ENCODE data around the gene HTR2C.
A peak's percentile ranks its signal among the peaks of the same experiment; 100 is the strongest.

The HTR2C gene

DNA sequence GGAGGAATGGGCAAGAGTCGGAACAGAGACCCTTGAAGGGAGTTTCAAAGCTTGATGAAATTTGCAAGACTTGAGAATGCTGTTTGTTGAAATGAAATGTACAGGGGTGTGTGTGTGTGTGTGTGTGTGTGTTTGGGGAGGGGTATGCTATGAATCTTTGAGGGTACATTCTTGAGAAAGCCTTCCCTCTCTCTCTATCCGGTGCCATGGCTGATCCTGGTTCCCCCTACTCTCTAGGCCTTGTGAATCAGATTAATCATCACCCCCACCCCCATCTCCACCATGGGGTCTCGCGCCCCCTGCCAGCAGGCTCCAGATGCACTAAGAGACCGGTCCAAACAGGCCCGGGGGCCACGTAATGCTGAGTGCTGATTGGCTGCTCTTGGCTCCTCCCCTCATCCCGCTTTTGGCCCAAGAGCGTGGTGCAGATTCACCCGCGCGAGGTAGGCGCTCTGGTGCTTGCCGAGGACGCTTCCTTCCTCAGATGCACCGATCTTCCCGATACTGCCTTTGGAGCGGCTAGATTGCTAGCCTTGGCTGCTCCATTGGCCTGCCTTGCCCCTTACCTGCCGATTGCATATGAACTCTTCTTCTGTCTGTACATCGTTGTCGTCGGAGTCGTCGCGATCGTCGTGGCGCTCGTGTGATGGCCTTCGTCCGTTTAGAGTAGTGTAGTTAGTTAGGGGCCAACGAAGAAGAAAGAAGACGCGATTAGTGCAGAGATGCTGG, at the start of gene HTR2C:
HTR2C (plus strand) TSS at position 441 of the 729 bp plus-strand sequence. CDS start 142,851 bp downstream, outside the sequence.
- no peak for TF ChIP-seq Cebpa-rat (IDR thresholded peaks at IDR 0.05)
- Histone ChIP-seq H3K36me3 (no peaks in the 10 kb centered on the region), H3K27me3 (peaks cover 70 to 98% (median 95%) of the 10 kb centered on the region in 11 experiments), H3K4me1 (no peaks in the 10 kb centered on the region), H3K9me3 (replicated peaks in 1 of 11) (peaks cover 20 to 48% (median 39%) of the 10 kb centered on the region in 11 experiments), H3K4me2 (no peak within 1 kb of the TSS), H3K27ac (no peak within 1 kb of the TSS), H4K20me1 (peaks cover 0 to 5% (median 0%) of the 10 kb centered on the region in 11 experiments; a peak in 1 of 22 replicates), H3K4me3 (no peak within 1 kb of the TSS), H3K9ac (no peak within 1 kb of the TSS)

DNA sequence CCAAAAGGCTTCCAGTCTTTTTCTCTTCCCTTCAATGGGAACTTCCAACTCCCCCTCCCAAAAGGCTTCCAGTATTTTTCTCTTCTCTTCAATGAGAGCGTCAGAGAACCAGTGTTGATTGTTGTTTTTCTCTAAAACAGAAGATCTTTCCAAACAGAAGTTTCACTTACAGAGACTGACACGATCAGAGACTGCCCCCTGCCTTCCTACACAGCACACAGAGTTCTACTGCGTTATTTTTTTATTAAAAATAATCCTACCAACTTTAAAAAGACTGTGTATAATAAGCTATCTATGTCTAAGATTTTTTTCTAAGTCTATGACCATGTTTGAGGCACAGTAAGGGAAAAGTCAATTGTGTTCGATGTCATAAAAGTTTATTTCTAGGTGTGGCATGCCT, 3.5 kb upstream of the HTR2C start:
- Histone ChIP-seq H3K9ac (no peak overlapping the region), H3K4me3 (no peak overlapping the region), H3K36me3 (no peaks in the 10 kb centered on the region), H3K4me1 (no peaks in the 10 kb centered on the region), H3K27ac (no peak overlapping the region), H3K9me3 (replicated peaks in 1 of 11) (peaks cover 20 to 42% (median 35%) of the 10 kb centered on the region in 11 experiments), H3K27me3 (peaks cover 80 to 97% (median 92%) of the 10 kb centered on the region in 11 experiments), H4K20me1 (peaks cover 0 to 5% (median 0%) of the 10 kb centered on the region in 11 experiments; a peak in 1 of 22 replicates), H3K4me2 (no peak overlapping the region)
- no peak for TF ChIP-seq Cebpa-rat (IDR thresholded peaks at IDR 0.05)

DNA sequence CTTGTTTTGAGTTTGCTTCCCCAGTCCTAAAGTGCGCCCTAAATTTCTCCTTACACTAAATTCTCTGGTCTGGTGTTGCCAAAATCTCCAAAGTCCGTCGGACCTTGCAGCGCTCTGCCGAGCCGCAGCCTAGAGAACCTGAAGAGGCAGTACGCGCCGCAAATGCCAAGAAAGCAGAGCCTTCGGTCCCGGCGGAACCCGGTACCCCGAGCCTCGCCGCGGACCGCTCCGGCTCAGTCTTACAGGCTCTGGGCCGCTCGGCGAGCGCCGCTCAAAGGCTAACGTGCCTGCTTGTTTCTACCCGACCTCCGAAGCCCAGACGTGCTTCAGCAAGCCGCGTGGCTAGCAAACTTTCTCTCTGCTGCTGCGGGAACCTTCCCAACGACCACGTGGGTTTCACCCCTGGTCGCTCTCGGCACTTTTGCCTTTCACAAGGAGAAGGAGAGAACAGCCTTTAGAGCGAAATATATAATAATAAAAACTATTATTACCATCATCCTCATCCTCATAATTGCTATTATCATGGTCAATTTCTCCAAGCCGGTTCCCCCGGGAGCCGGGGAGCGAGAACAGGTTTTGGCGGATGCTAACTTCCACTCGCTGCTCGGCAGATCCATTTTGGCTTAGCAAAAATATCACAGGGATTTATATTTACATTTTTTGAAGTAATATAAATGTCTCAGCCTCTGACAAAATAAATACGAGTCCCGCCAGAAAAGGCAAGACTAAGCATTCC, 2.2 kb upstream of the HTR2C start:
- no peaks in the 10 kb centered on the region for H3K36me3 ChIP-seq
- no peak overlapping the region for H3K27ac ChIP-seq
- H3K4me2 ChIP-seq: no peak overlapping the region
- peaks cover 0 to 5% (median 0%) of the 10 kb centered on the region in 11 experiments; a peak in 1 of 22 replicates for H4K20me1 ChIP-seq
- no peak for TF ChIP-seq Cebpa-rat (IDR thresholded peaks at IDR 0.05)
- peaks cover 20 to 48% (median 39%) of the 10 kb centered on the region in 11 experiments for H3K9me3 ChIP-seq (replicated peaks in 1 of 11)
- no peaks in the 10 kb centered on the region for H3K4me1 ChIP-seq
- peaks cover 84 to 100% (median 96%) of the 10 kb centered on the region in 11 experiments for H3K27me3 ChIP-seq
- no peak overlapping the region for H3K4me3 ChIP-seq
- H3K9ac ChIP-seq: no peak overlapping the region

DNA sequence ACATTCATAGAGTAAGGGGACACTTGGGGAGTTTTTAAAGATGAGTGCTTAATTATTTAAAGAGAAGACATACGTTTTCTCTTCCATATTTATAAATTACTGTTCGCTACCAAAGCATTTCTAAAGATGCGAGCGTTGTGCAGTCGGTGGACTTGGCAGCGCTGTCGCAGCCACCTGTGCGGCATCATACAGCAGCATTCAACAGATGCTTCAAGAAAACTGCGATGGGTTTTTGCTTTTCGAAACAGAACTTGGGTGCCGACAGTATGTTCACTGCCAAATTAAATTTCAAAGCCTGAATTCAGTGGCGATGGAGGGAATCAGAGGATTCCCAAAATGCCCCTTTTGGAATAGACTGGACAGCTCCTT, 1.6 kb upstream of the HTR2C start:
- Histone ChIP-seq H3K4me3 (no peak overlapping the region), H4K20me1 (peaks cover 0 to 5% (median 0%) of the 10 kb centered on the region in 11 experiments; a peak in 1 of 22 replicates), H3K9ac (no peak overlapping the region), H3K36me3 (no peaks in the 10 kb centered on the region), H3K4me2 (no peak overlapping the region), H3K9me3 (replicated peaks in 1 of 11) (peaks cover 20 to 48% (median 39%) of the 10 kb centered on the region in 11 experiments), H3K27ac (no peak overlapping the region), H3K27me3 (peaks cover 84 to 100% (median 96%) of the 10 kb centered on the region in 11 experiments), H3K4me1 (no peaks in the 10 kb centered on the region)
- TF ChIP-seq Cebpa-rat (IDR thresholded peaks at IDR 0.05): no peak

DNA sequence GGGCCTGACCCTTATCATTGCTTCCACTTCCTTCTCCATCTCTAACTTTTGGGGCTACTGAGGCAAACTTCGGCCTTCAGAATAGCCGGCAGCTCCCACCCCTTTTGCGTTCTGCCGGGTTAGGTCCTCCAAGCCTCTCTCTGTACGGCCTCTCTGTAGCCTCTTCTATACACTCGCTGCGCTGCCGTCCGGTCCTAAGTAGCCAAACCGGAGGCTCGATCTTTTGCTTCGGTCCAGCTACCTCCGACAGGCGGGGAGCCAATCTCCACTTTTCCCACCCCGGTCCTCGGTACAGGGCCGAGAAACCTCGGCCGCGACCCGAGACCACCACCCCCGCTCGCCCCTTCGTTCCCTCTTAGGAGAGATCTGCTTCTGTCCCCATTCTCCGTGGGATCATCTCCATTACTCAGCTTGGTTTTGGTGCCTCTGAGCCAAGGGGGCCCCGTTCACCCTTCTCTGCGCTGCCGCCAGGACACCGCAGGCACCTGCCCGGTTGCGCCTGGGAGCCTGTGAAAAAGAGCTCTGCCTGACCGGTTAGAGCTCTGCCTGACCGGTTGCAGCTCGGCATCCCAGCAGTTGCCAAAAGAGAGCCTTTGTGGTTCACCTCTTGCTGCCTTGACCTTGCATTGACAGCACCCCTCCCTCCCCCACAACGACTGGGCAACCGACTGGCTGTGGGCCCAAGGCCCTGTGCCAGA, 1.0 kb upstream of the HTR2C start:
- H3K4me2 ChIP-seq: no peak overlapping the region
- H3K36me3 ChIP-seq: no peaks in the 10 kb centered on the region
- peaks cover 0 to 5% (median 0%) of the 10 kb centered on the region in 11 experiments; a peak in 1 of 22 replicates for H4K20me1 ChIP-seq
- no peak overlapping the region for H3K9ac ChIP-seq
- no peak for TF ChIP-seq Cebpa-rat (IDR thresholded peaks at IDR 0.05)
- no peaks in the 10 kb centered on the region for H3K4me1 ChIP-seq
- H3K27me3 ChIP-seq: peaks cover 80 to 99% (median 96%) of the 10 kb centered on the region in 11 experiments
- peaks cover 20 to 48% (median 39%) of the 10 kb centered on the region in 11 experiments for H3K9me3 ChIP-seq (replicated peaks in 1 of 11)
- no peak overlapping the region for H3K27ac ChIP-seq
- H3K4me3 ChIP-seq: no peak overlapping the region

DNA sequence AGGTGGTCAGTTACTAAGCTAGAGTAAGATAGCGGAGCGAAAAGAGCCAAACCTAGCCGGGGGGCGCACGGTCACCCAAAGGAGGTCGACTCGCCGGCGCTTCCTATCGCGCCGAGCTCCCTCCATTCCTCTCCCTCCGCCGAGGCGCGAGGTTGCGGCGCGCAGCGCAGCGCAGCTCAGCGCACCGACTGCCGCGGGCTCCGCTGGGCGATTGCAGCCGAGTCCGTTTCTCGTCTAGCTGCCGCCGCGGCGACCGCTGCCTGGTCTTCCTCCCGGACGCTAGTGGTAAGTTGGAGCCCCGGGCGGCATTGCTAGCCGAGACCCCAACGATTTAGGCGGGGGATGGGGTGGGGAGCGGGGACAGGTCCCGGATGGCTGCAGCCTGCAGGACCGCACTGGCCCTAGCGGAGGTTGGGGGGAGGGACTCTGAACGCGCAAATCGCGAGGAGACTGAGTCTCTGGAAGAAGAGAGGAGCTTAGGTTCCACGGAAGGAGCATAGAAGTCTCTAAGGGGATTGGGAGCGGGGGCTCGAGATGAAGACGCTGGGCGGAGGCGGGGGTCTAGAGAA, 573 bp downstream of the HTR2C start:
- Histone ChIP-seq H3K27ac (no peak overlapping the region), H3K9ac (no peak overlapping the region), H3K9me3 (replicated peaks in 1 of 11) (peaks cover 20 to 48% (median 39%) of the 10 kb centered on the region in 11 experiments), H3K27me3 (peaks cover 64 to 98% (median 95%) of the 10 kb centered on the region in 11 experiments), H3K4me3 (no peak overlapping the region), H3K4me2 (no peak overlapping the region), H4K20me1 (peaks cover 0 to 5% (median 0%) of the 10 kb centered on the region in 11 experiments; a peak in 1 of 22 replicates), H3K36me3 (no peaks in the 10 kb centered on the region), H3K4me1 (no peaks in the 10 kb centered on the region)
- no peak for TF ChIP-seq Cebpa-rat (IDR thresholded peaks at IDR 0.05)

DNA sequence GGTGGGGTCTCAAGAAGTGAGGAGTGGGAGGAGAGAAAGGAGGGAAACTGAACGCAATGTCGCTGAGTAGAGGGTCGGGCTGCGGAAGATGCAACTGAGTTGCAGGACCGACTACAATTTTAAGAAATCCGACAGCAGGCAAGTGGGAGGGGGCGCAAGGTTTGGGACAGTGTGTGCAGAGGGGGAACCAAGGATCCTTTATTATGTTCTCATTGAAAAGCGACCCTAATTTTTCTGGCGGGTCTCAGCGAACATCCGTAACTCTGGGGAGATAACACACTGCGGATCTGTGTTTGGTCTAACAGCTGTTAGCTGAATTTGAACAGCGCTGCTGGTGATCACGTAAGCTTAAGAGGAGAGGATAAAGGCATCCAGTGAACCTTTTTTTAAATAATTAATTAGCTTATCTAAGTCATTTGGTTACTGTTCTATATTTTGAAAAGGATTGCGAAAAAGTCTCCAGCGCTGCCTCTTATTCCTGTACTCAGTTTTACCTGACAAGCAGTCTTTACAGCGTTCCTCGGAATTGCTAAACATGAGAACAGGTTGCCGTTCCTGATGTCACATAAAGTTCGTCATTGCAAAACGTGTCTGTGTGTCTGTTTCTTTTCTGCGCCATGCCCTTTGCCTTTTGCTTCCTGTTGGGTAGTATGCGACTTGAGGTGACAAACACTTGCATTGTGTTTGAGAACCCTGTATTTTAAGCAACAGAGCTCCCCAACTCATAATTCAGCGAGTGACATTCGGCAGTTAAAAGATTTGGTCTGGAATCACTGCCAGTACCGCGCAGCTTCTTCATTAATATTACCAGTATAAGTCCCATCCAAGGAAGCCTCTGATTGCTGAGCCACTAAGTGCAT, 1.3 kb downstream of the HTR2C start:
- Histone ChIP-seq H3K4me1 (peaks cover 0 to 3% (median 0%) of the 10 kb centered on the region in 10 experiments; a peak in 4 of 20 replicates), H4K20me1 (peaks cover 0 to 5% (median 0%) of the 10 kb centered on the region in 11 experiments; a peak in 1 of 22 replicates), H3K4me3 (no peak overlapping the region), H3K27ac (no peak overlapping the region), H3K36me3 (no peaks in the 10 kb centered on the region), H3K4me2 (no peak overlapping the region), H3K9me3 (replicated peaks in 1 of 11) (peaks cover 20 to 48% (median 39%) of the 10 kb centered on the region in 11 experiments), H3K9ac (no peak overlapping the region), H3K27me3 (peaks cover 56 to 98% (median 95%) of the 10 kb centered on the region in 11 experiments)
- no peak for TF ChIP-seq Cebpa-rat (IDR thresholded peaks at IDR 0.05)

DNA sequence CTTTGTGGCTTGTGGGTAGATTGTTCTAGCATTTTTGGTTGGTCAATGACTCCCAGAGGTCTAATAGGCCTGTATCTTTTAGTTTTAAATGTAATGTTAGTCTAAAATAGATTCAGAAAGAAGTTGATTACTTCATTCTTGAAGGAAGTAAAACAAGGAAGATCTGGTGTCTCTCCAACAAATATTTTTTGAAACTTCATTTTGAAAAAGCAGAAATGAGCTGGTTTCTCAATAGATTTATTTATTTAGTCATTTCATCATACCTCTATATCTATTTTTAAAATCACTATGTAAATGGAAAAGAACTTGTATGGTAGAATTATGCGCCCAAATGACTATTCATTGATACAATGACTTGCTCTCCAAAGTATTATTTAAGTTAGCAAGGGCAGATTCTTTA, 7.2 kb downstream of the HTR2C start:
- no peak for TF ChIP-seq Cebpa-rat (IDR thresholded peaks at IDR 0.05)
- H3K27ac ChIP-seq: peak overlapping the region in 5 of 11 experiments; percentile 38 to 74 (median 64); a peak in 9 of 22 replicates
- H3K27me3 ChIP-seq: peaks cover 39 to 100% (median 86%) of the 10 kb centered on the region in 11 experiments; a peak in 21 of 22 replicates
- H4K20me1 ChIP-seq: no peaks in the 10 kb centered on the region
- H3K4me1 ChIP-seq: peaks cover 0 to 29% (median 0%) of the 10 kb centered on the region in 10 experiments; a peak in 5 of 20 replicates
- H3K9ac ChIP-seq: peak overlapping the region in 1 of 11 experiments; percentile 40; a peak in 1 of 22 replicates
- H3K4me2 ChIP-seq: peak overlapping the region in 3 of 11 experiments; percentile 18 to 52 (median 49); a peak in 4 of 22 replicates
- peaks cover 0 to under 1% (median 0%) of the 10 kb centered on the region in 11 experiments; a peak in 1 of 22 replicates for H3K9me3 ChIP-seq (replicated peaks in 1 of 11)
- H3K36me3 ChIP-seq: no peaks in the 10 kb centered on the region
- H3K4me3 ChIP-seq: no peak overlapping the region
